K562 (cell line): Measurements from ENCODE around the gene ICAM1. TPM values are rescaled to one million over a fixed set of nuclear protein-coding genes. Genes with fewer than 3 reads are reported as not detected.
A peak's percentile ranks its signal among the peaks of the same experiment; 100 is the strongest.

Experiments
- ATF1 ChIP-seq, 2 experiments: fragments of 450-650 bp in 1 of 2; IDR thresholded peaks; 2 replicates each; pipeline ENCODE4 v1.6.1; 2016; ENCODE audit warnings: missing compliant biosample characterization in 1 of 2, missing genetic modification characterization in 1 of 2
- E2F3 ChIP-seq: fragments of 250-450 bp; sonication (Bioruptor Pico); IDR thresholded peaks from 2 replicates; pipeline ENCODE4 v1.4.0; 2020; ENCODE audit warnings: mild to moderate bottlenecking
- ELF2 ChIP-seq: fragments of 250-450 bp; sonication (Bioruptor Pico); IDR thresholded peaks from 2 replicates; pipeline ENCODE4 v1.5.0; 2021; ENCODE audit warnings: mild to moderate bottlenecking
- NCOA1 ChIP-seq: fragments of 450-650 bp; IDR thresholded peaks from 2 replicates; pipeline ENCODE4 v1.6.1; 2016; ENCODE audit warnings: low read depth
- RHOXF2B ChIP-seq: fragments of 250-450 bp; sonication (Bioruptor Pico); conservative IDR thresholded peaks from 2 replicates; pipeline ENCODE4 v1.5.1; 2021
- ZNF76 ChIP-seq: fragments of 250-450 bp; sonication (Bioruptor Pico); IDR thresholded peaks from 2 replicates; pipeline ENCODE4 v1.4.0; 2020; ENCODE audit warnings: mild to moderate bottlenecking, moderate library complexity, borderline replicate concordance
- polyA plus RNA-seq, 8 experiments: library from polyadenylated mRNA; depleted of rRNA in 4 of 8; stranded (reverse) in 5 of 8; unstranded in 3 of 8; fragments of >200 nt; fragmentation: Nextera tagmentation in 2 of 8; fragmentation: Illumina TruSeq in 1 of 8; extraction: Ambion mirVana in 2 of 8; extraction: Trizol in 1 of 8; gene quantifications; 2 replicates each; pipeline versions ENCODE4 v1.2.1 to v1.2.3, GENCODE V29; 2011 to 2014; ENCODE audit warnings: inconsistent platforms in 1 of 8, missing spikeins in 1 of 8
- total RNA-seq, 7 experiments: library from RNA; depleted of rRNA in 6 of 7; stranded (reverse); fragments of >200 nt in 6 of 7; fragmentation: Illumina TruSeq in 2 of 7; extraction: Trizol in 2 of 7; gene quantifications; 2 replicates each; pipeline versions ENCODE4 v1.2.1 to v1.2.3, GENCODE V29; 2011 to 2021; ENCODE audit warnings: low replicate concordance in 1 of 7
- TF ChIP-seq, protein P1 (sequence below): fragments of 450-650 bp; IDR thresholded peaks from 2 replicates; pipeline ENCODE4 v1.6.1; 2016; ENCODE audit warnings: borderline replicate concordance
- TF ChIP-seq, protein P2 (sequence below): fragments of 450-650 bp; IDR thresholded peaks from 2 replicates; pipeline ENCODE4 v1.6.1; 2016; ENCODE audit warnings: mild to moderate bottlenecking, moderate library complexity
- TF ChIP-seq, protein P3 (sequence below): fragments of 450-650 bp; conservative IDR thresholded peaks from 2 replicates; pipeline ENCODE4 v1.6.1; 2016; ENCODE audit warnings: missing genetic modification characterization, low read depth, mild to moderate bottlenecking, control low read depth, missing compliant biosample characterization
- TF ChIP-seq, protein P4 (sequence below): IDR thresholded peaks from 3 replicates; pipeline ENCODE4 v1.6.1; 2011; ENCODE audit warnings: borderline replicate concordance, mild to moderate bottlenecking; ENCODE audit not compliant: insufficient read length, insufficient read depth

The ICAM1 gene
- total and polyA plus RNA-seq, 9 of the 15 experiments (the other 6 are each of a cell fraction or from before 2014, with no cell fraction given): 2.3 to 24.4 (median 13.4) TPM

DNA sequence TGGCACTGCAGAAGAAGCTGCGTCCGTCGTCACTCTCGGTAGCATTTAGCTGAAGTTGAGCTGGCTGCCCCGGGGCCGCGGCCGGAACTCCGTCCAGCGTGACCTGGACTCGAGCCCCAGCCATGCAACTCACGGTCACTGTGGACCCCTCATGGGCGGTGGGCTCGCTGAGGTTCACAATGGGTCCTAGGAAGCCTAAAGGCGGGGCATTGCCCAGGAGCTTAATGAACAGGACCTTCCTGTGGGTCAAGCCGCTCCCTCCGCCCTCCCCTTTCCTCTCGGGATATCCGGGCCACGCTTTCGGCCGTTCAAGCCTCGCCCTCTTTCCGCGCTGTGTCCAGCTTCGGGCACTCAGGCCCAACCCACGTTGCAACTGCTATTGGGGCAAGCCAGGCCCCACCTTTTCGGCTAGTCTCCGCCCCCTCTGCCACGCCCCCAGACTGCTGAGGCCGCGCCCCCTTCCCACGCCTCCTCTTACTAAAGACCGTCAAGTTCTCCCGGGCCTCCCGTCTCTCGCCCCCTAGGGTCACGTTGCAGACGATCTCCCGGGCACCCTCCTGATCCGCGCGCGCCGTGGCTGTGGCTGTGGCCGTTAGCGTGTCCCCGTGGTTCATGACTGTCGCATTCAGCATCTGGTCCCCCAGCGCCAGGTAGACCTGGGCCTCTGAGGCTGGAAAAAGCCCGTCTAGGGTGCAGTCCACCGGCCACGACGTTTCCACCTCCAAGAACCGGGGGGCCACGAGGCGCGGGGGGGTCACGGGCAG, 63.9 kb downstream of the ICAM1 start (continued):
- TF ChIP-seq, protein P1, sequence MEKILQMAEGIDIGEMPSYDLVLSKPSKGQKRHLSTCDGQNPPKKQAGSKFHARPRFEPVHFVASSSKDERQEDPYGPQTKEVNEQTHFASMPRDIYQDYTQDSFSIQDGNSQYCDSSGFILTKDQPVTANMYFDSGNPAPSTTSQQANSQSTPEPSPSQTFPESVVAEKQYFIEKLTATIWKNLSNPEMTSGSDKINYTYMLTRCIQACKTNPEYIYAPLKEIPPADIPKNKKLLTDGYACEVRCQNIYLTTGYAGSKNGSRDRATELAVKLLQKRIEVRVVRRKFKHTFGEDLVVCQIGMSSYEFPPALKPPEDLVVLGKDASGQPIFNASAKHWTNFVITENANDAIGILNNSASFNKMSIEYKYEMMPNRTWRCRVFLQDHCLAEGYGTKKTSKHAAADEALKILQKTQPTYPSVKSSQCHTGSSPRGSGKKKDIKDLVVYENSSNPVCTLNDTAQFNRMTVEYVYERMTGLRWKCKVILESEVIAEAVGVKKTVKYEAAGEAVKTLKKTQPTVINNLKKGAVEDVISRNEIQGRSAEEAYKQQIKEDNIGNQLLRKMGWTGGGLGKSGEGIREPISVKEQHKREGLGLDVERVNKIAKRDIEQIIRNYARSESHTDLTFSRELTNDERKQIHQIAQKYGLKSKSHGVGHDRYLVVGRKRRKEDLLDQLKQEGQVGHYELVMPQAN: peak; percentile 62; the same call in 1 of the 2 replicates
- TF ChIP-seq, protein P2, sequence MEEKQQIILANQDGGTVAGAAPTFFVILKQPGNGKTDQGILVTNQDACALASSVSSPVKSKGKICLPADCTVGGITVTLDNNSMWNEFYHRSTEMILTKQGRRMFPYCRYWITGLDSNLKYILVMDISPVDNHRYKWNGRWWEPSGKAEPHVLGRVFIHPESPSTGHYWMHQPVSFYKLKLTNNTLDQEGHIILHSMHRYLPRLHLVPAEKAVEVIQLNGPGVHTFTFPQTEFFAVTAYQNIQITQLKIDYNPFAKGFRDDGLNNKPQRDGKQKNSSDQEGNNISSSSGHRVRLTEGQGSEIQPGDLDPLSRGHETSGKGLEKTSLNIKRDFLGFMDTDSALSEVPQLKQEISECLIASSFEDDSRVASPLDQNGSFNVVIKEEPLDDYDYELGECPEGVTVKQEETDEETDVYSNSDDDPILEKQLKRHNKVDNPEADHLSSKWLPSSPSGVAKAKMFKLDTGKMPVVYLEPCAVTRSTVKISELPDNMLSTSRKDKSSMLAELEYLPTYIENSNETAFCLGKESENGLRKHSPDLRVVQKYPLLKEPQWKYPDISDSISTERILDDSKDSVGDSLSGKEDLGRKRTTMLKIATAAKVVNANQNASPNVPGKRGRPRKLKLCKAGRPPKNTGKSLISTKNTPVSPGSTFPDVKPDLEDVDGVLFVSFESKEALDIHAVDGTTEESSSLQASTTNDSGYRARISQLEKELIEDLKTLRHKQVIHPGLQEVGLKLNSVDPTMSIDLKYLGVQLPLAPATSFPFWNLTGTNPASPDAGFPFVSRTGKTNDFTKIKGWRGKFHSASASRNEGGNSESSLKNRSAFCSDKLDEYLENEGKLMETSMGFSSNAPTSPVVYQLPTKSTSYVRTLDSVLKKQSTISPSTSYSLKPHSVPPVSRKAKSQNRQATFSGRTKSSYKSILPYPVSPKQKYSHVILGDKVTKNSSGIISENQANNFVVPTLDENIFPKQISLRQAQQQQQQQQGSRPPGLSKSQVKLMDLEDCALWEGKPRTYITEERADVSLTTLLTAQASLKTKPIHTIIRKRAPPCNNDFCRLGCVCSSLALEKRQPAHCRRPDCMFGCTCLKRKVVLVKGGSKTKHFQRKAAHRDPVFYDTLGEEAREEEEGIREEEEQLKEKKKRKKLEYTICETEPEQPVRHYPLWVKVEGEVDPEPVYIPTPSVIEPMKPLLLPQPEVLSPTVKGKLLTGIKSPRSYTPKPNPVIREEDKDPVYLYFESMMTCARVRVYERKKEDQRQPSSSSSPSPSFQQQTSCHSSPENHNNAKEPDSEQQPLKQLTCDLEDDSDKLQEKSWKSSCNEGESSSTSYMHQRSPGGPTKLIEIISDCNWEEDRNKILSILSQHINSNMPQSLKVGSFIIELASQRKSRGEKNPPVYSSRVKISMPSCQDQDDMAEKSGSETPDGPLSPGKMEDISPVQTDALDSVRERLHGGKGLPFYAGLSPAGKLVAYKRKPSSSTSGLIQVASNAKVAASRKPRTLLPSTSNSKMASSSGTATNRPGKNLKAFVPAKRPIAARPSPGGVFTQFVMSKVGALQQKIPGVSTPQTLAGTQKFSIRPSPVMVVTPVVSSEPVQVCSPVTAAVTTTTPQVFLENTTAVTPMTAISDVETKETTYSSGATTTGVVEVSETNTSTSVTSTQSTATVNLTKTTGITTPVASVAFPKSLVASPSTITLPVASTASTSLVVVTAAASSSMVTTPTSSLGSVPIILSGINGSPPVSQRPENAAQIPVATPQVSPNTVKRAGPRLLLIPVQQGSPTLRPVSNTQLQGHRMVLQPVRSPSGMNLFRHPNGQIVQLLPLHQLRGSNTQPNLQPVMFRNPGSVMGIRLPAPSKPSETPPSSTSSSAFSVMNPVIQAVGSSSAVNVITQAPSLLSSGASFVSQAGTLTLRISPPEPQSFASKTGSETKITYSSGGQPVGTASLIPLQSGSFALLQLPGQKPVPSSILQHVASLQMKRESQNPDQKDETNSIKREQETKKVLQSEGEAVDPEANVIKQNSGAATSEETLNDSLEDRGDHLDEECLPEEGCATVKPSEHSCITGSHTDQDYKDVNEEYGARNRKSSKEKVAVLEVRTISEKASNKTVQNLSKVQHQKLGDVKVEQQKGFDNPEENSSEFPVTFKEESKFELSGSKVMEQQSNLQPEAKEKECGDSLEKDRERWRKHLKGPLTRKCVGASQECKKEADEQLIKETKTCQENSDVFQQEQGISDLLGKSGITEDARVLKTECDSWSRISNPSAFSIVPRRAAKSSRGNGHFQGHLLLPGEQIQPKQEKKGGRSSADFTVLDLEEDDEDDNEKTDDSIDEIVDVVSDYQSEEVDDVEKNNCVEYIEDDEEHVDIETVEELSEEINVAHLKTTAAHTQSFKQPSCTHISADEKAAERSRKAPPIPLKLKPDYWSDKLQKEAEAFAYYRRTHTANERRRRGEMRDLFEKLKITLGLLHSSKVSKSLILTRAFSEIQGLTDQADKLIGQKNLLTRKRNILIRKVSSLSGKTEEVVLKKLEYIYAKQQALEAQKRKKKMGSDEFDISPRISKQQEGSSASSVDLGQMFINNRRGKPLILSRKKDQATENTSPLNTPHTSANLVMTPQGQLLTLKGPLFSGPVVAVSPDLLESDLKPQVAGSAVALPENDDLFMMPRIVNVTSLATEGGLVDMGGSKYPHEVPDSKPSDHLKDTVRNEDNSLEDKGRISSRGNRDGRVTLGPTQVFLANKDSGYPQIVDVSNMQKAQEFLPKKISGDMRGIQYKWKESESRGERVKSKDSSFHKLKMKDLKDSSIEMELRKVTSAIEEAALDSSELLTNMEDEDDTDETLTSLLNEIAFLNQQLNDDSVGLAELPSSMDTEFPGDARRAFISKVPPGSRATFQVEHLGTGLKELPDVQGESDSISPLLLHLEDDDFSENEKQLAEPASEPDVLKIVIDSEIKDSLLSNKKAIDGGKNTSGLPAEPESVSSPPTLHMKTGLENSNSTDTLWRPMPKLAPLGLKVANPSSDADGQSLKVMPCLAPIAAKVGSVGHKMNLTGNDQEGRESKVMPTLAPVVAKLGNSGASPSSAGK: peak; percentile 58
- TF ChIP-seq E2F3 (no peak), NCOA1 (no peak; the same call in 1 of the 2 replicates), ELF2 (no peak), RHOXF2B (no peak), ZNF76 (no peak), ATF1 (CRISPR knock-in tag; IDR thresholded peaks at IDR 0.05) (no peak), ATF1 (tag; IDR thresholded peaks at IDR 0.05) (peak; percentile 33)
- TF ChIP-seq, protein P3, sequence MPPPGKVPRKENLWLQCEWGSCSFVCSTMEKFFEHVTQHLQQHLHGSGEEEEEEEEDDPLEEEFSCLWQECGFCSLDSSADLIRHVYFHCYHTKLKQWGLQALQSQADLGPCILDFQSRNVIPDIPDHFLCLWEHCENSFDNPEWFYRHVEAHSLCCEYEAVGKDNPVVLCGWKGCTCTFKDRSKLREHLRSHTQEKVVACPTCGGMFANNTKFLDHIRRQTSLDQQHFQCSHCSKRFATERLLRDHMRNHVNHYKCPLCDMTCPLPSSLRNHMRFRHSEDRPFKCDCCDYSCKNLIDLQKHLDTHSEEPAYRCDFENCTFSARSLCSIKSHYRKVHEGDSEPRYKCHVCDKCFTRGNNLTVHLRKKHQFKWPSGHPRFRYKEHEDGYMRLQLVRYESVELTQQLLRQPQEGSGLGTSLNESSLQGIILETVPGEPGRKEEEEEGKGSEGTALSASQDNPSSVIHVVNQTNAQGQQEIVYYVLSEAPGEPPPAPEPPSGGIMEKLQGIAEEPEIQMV (tag): no peak
- TF ChIP-seq, protein P4, sequence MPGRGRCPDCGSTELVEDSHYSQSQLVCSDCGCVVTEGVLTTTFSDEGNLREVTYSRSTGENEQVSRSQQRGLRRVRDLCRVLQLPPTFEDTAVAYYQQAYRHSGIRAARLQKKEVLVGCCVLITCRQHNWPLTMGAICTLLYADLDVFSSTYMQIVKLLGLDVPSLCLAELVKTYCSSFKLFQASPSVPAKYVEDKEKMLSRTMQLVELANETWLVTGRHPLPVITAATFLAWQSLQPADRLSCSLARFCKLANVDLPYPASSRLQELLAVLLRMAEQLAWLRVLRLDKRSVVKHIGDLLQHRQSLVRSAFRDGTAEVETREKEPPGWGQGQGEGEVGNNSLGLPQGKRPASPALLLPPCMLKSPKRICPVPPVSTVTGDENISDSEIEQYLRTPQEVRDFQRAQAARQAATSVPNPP: no peak
